H9 (cell line): ENCODE data around the gene STARD4. TPM values are rescaled to one million over a fixed set of nuclear protein-coding genes. Genes with fewer than 3 reads are reported as not detected.

Experiments
- DNase-seq: peaks from one replicate; pipeline ENCODE4 v3.0.0-alpha.2; 2017
- H2AFZ ChIP-seq: one replicate; pipeline ENCODE4 v1.6.1; 2013; ENCODE audit warnings: mild to moderate bottlenecking, low read length, control low read depth, moderate library complexity
- H2AK5ac ChIP-seq: 2 replicates; pipeline ENCODE4 v1.6.1; 2013; ENCODE audit warnings: low read length, control low read depth, mixed read lengths; ENCODE audit not compliant: insufficient read length
- H2BK120ac ChIP-seq: one replicate; pipeline ENCODE4 v1.6.1; 2013; ENCODE audit warnings: low read depth, mild to moderate bottlenecking, low read length, control low read depth, inconsistent platforms; ENCODE audit not compliant: poor library complexity, severe bottlenecking
- H2BK12ac ChIP-seq: 2 replicates; pipeline ENCODE4 v1.6.1; 2013; ENCODE audit warnings: low read length, control low read depth, mixed read lengths, low read depth; ENCODE audit not compliant: insufficient read length
- H2BK15ac ChIP-seq: 2 replicates; pipeline ENCODE4 v1.6.1; 2013; ENCODE audit warnings: low read depth, low read length, control low read depth
- H2BK20ac ChIP-seq: one replicate; pipeline ENCODE4 v1.6.1; 2013; ENCODE audit warnings: low read depth, mild to moderate bottlenecking, low read length, control low read depth, inconsistent platforms; ENCODE audit not compliant: poor library complexity, severe bottlenecking
- H2BK5ac ChIP-seq: 2 replicates; pipeline ENCODE4 v1.6.1; 2013; ENCODE audit warnings: low read length, control low read depth, mixed read lengths; ENCODE audit not compliant: insufficient read length
- H3K14ac ChIP-seq: 2 replicates; pipeline ENCODE4 v1.6.1; 2013; ENCODE audit warnings: low read length, control low read depth; ENCODE audit not compliant: insufficient read depth
- H3K18ac ChIP-seq: 2 replicates; pipeline ENCODE4 v1.6.1; 2013; ENCODE audit warnings: low read depth, mild to moderate bottlenecking, mixed read lengths, low read length, control low read depth; ENCODE audit not compliant: insufficient read length
- H3K23ac ChIP-seq: 2 replicates; pipeline ENCODE4 v1.6.1; 2013; ENCODE audit warnings: low read length, control low read depth, mixed read lengths, low read depth; ENCODE audit not compliant: insufficient read length
- H3K23me2 ChIP-seq: 2 replicates; pipeline ENCODE4 v1.6.1; 2013; ENCODE audit warnings: low read depth, mild to moderate bottlenecking, mixed read lengths, low read length, control low read depth; ENCODE audit not compliant: insufficient read length, poor library complexity, severe bottlenecking
- H3K27ac ChIP-seq: 2 replicates; pipeline ENCODE4 v1.5.1; 2013; ENCODE audit warnings: low read length, control low read depth, mixed read lengths, low read depth; ENCODE audit not compliant: insufficient read length
- H3K27me3 ChIP-seq: 2 replicates; pipeline ENCODE4 v1.6.1; 2013; ENCODE audit warnings: low read length, control low read depth, inconsistent platforms; ENCODE audit not compliant: insufficient read depth
- H3K4ac ChIP-seq: 2 replicates; pipeline ENCODE4 v1.6.1; 2013; ENCODE audit warnings: low read depth, mild to moderate bottlenecking, control low read depth, inconsistent platforms, low read length, moderate library complexity
- H3K4me1 ChIP-seq: 2 replicates; pipeline ENCODE4 v1.6.1; 2013; ENCODE audit warnings: low read length, control low read depth, inconsistent platforms; ENCODE audit not compliant: insufficient read depth
- H3K4me2 ChIP-seq: 2 replicates; pipeline ENCODE4 v1.6.1; 2013; ENCODE audit warnings: low read length, control low read depth, mixed read lengths; ENCODE audit not compliant: insufficient read length, insufficient read depth
- H3K56ac ChIP-seq: 2 replicates; pipeline ENCODE4 v1.6.1; 2013; ENCODE audit warnings: low read depth, mild to moderate bottlenecking, mixed read lengths, low read length, control low read depth; ENCODE audit not compliant: insufficient read length
- H3K79me1 ChIP-seq: 2 replicates; pipeline ENCODE4 v1.6.1; 2013; ENCODE audit warnings: low read depth, mild to moderate bottlenecking, moderate library complexity, low read length, control low read depth, inconsistent platforms; ENCODE audit not compliant: insufficient read depth, poor library complexity, severe bottlenecking
- H3K79me2 ChIP-seq: 2 replicates; pipeline ENCODE4 v1.6.1; 2013; ENCODE audit warnings: low read length, control low read depth, inconsistent platforms; ENCODE audit not compliant: insufficient read depth
- H3K9ac ChIP-seq: 2 replicates; pipeline ENCODE4 v1.6.1; 2013; ENCODE audit warnings: low read length, control low read depth, mixed read lengths; ENCODE audit not compliant: insufficient read length; ENCODE audit errors: extremely low read depth
- H3K9me3 ChIP-seq: one replicate; pipeline ENCODE4 v1.6.1; 2013; ENCODE audit warnings: low read depth, low read length, inconsistent platforms; ENCODE audit not compliant: control insufficient read depth
- H3T11ph ChIP-seq: one replicate; pipeline ENCODE4 v1.6.1; 2013; ENCODE audit warnings: mild to moderate bottlenecking, low read length, control low read depth, inconsistent platforms
- H4K20me1 ChIP-seq: one replicate; pipeline ENCODE4 v1.6.1; 2013; ENCODE audit not compliant: control insufficient read depth, insufficient read length, insufficient read depth
- H4K5ac ChIP-seq: 2 replicates; pipeline ENCODE4 v1.6.1; 2013; ENCODE audit warnings: low read depth, mild to moderate bottlenecking, mixed read lengths, low read length, control low read depth; ENCODE audit not compliant: insufficient read length
- H4K8ac ChIP-seq: replicated peaks from 2 replicates; pipeline ENCODE4 v1.6.1; 2013; ENCODE audit warnings: low read length, control low read depth, mixed read lengths, low read depth; ENCODE audit not compliant: insufficient read length
- H4K91ac ChIP-seq: 2 replicates; pipeline ENCODE4 v1.6.1; 2013; ENCODE audit warnings: low read depth, mild to moderate bottlenecking, moderate library complexity, mixed read lengths, low read length, control low read depth; ENCODE audit not compliant: insufficient read length
- H3K27ac Mint-ChIP-seq, 3 experiments: 2 replicates in 2 of 3; 3 replicates in 1 of 3; pipeline ENCODE4 v1.8.0; 2020 to 2021; ENCODE audit warnings: mixed read lengths in 3 of 3, mild to moderate bottlenecking in 1 of 3, moderate library complexity in 1 of 3
- H3K27me3 Mint-ChIP-seq: 2 replicates; pipeline ENCODE4 v1.8.0; 2021; ENCODE audit warnings: low read depth, mild to moderate bottlenecking, moderate library complexity, mixed read lengths
- H3K36me3 Mint-ChIP-seq, 3 experiments: 2 replicates in 2 of 3; 3 replicates in 1 of 3; pipeline ENCODE4 v1.8.0; 2020 to 2021; ENCODE audit warnings: low read depth in 3 of 3, mixed read lengths in 3 of 3; ENCODE audit not compliant: insufficient read depth in 1 of 3
- H3K4me1 Mint-ChIP-seq, 2 experiments: 2 replicates each; pipeline ENCODE4 v1.8.0; 2020; ENCODE audit warnings: mixed read lengths in 2 of 2
- H3K4me3 Mint-ChIP-seq, 2 experiments: 2 replicates in 1 of 2; 3 replicates in 1 of 2; pipeline ENCODE4 v1.8.0; 2020 to 2021; ENCODE audit warnings: mild to moderate bottlenecking in 2 of 2, mixed read lengths in 2 of 2, moderate library complexity in 1 of 2
- H3K9me3 Mint-ChIP-seq, 2 experiments: 2 replicates in 1 of 2; 3 replicates in 1 of 2; pipeline ENCODE4 v1.8.0; 2020; ENCODE audit warnings: mild to moderate bottlenecking in 2 of 2, mixed read lengths in 2 of 2, moderate library complexity in 1 of 2
- CTCF ChIP-seq: fragments of 200-600 bp; sonication (generic); conservative IDR thresholded peaks from 3 replicates; pipeline ENCODE4 v1.8.0; 2021; ENCODE audit warnings: antibody characterized with exemption, mild to moderate bottlenecking
- WGBS: extraction: QIAGEN DNeasy Blood & Tissue Kit; methylation state at CpG from one replicate; pipeline ENCODE4 v1.1.7; 2013; ENCODE audit warnings: missing lambda C conversion rate, low lambda C conversion rate, mixed read lengths; ENCODE audit not compliant: insufficient read length; ENCODE audit errors: extremely low coverage; 5-methylcytosine and 5-hydroxymethylcytosine counted together
- total RNA-seq: library from RNA; stranded (reverse); gene quantifications from 2 replicates; pipeline ENCODE4 v1.2.1, GENCODE V29; 2021

Gene STARD4
- total RNA-seq, 1 experiment from 2014 or later = 28.7 TPM

GRCh38 chr5:111535879-111536549, 23.7 kb upstream of the STARD4 start:
- Histone ChIP-seq H4K8ac (no peak overlapping the region), H3K79me1 (no peaks in the 10 kb centered on the region), H3K27ac (no peak overlapping the region), H2BK20ac (no peak overlapping the region), H2BK120ac (no peak overlapping the region), H2BK12ac (no peak overlapping the region), H2BK15ac (no peak overlapping the region), H2AK5ac (no peak overlapping the region), H3K4me2 (no peak overlapping the region), H4K20me1 (no peaks in the 10 kb centered on the region), H4K91ac (no peak overlapping the region), H3K23ac (no peak overlapping the region), H3K4me1 (no peaks in the 10 kb centered on the region), H3K23me2 (no peaks in the 10 kb centered on the region), H3K9ac (no peak overlapping the region), H3T11ph (no peak overlapping the region), H3K79me2 (no peaks in the 10 kb centered on the region), H3K9me3 (no peaks in the 10 kb centered on the region), H4K5ac (no peak overlapping the region), H2AFZ (no peak overlapping the region), H3K56ac (no peak overlapping the region), H3K27me3 (no peaks in the 10 kb centered on the region), H3K18ac (no peak overlapping the region), H3K14ac (no peak overlapping the region), H3K4ac (no peak overlapping the region), H2BK5ac (no peak overlapping the region)
- H3K27me3 Mint-ChIP-seq = peaks cover 3% of the 10 kb centered on the region; the same call in 1 of the 2 replicates
- no peaks in the 10 kb centered on the region for H3K4me1 Mint-ChIP-seq
- peaks cover 0 to 3% of the 10 kb centered on the region in 2 experiments; a peak in 2 of 5 replicates for H3K9me3 Mint-ChIP-seq
- H3K36me3 Mint-ChIP-seq = no peaks in the 10 kb centered on the region; a peak in 1 of 7 replicates
- no CpG with 5 or more reads among the region's 1 CpG for WGBS
- no peak overlapping the region for H3K4me3 Mint-ChIP-seq
- H3K27ac Mint-ChIP-seq = no peak overlapping the region
- no peak for DNase-seq
- no peak for TF ChIP-seq CTCF
